ENCODE data around the gene TSACC. TPM values are rescaled to one million over a fixed set of nuclear protein-coding genes. Genes with fewer than 3 reads are reported as not detected.
A peak's percentile ranks its signal among the peaks of the same experiment; 100 is the strongest.

TSACC gene
- total RNA-seq, 1 donor from 2014 or later, result not detected

DNA sequence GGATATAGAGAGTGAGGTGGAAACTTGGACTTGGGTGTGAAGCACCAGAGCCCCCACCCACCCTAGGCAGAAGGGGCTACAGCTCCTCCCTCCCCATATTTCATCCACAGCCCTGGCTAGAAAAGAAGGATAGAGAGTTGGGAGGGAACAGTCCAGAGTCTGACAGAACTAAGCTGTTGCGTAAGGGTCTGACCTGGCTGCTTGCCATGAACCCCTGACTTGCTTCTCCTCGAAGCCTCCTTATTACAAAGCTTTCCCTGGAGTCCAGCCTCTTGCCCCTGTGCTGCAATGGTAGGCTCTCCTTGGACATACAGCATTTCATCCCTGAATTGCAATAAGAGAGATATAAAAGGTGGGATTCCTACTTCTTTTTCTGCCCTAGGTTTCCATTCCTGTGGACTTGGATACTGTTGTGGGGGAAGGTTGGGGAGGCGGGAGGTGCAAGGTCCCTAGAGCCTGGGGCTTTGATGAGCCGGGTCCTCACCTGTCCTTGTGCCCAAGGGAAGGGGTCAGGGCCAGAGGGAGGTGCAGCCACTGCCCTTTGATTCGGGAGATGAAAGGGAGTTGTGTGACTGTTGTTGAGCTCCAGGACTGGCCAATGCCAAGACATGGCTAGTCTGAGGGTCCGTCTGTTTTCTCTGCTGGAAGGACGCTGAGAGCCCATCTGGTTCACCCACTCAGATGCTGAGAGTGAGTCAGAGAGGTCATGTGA lies 33.4 kb downstream of the TSACC start:
- H3K9me3 Mint-ChIP-seq, result no peaks in the 10 kb centered on the region

DNA sequence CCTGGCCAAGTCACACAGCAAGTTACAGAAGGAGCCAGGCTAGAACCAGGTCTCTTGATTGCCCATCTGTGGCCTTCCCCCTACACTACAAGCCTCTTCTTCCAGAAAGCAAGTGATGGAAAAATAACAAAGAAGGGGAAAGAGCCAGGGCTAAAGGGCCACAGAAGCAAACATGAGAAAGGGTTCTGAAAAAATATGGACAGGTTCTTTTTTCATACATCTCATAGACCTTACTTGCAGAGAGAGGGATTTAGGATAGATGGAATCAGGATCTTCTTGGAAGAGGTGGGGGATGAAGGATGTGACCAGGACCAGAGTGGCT lies 33.9 kb downstream of the TSACC start:
- no peak for DNase-seq (ENCODE audit: low spot score)
- Mint-ChIP-seq H3K27me3 (ENCODE audit: insufficient read depth) (peaks cover 57% of the 10 kb centered on the region), H3K4me3 (no peak overlapping the region), H3K27ac (no peak overlapping the region), H3K36me3 (ENCODE audit: low read depth) (no peaks in the 10 kb centered on the region), H3K4me1 (ENCODE audit: low read depth) (no peaks in the 10 kb centered on the region), H3K9me3 (no peaks in the 10 kb centered on the region)
- intact Hi-C loops (cut with micrococcal nuclease), result no loop called here

More for the DNA sequence above, 33.4 kb downstream of the TSACC start:
- H3K27me3 Mint-ChIP-seq (ENCODE audit: insufficient read depth), result peaks cover 57% of the 10 kb centered on the region
- H3K4me3 Mint-ChIP-seq, result no peak overlapping the region
- no peaks in the 10 kb centered on the region for H3K4me1 Mint-ChIP-seq (ENCODE audit: low read depth)
- intact Hi-C loops (cut with micrococcal nuclease), result no loop called here
- no peak for DNase-seq (ENCODE audit: low spot score)
- no peaks in the 10 kb centered on the region for H3K36me3 Mint-ChIP-seq (ENCODE audit: low read depth)
- no peak overlapping the region for H3K27ac Mint-ChIP-seq

DNA sequence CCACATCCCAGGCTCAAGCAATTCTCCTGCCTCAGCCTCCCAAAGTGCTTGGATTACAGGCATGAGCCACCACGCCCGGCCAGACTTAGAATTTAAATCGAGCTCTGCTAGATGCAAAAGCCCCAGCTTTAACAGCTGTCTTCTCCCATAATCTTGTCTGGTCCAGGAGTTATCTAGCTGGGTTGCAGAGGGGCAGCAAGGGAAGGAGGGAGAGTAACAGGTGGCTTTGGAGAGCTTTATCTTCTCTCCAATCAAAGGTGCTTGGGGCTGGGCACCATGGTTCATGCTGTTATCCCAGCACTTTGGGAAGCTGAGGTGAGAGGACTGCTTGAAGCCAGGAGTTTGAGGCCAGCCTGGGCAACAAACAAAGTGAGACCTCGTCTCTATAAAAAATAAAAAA lies 34.5 kb downstream of the TSACC start:
- Mint-ChIP-seq H3K9me3 (no peaks in the 10 kb centered on the region), H3K27ac (no peak overlapping the region), H3K36me3 (ENCODE audit: low read depth) (no peaks in the 10 kb centered on the region), H3K4me1 (ENCODE audit: low read depth) (no peaks in the 10 kb centered on the region), H3K4me3 (no peak overlapping the region), H3K27me3 (ENCODE audit: insufficient read depth) (peaks cover 54% of the 10 kb centered on the region)
- DNase-seq (ENCODE audit: low spot score), result no peak
- intact Hi-C loops (cut with micrococcal nuclease), result no loop called here

DNA sequence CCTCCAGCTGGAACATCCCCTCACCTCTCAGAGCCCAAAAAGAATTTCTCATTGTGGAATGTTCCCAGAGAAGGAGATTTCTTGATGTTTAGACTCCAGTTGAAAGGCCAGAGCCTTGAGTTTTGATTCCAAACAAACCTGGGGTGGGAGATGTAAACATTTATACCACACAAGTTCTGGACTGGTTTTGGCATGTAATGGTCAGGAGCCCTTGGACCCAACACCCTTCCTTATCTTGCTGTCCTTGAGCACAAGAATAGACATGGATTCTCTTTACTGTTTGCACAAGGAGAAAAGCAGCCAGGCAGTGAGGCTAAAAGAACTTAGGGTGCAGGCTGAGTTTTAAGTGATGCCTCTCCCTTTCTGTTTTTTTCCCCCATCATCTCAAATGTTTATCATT lies 35.2 kb downstream of the TSACC start:
- Mint-ChIP-seq H3K27me3 (ENCODE audit: insufficient read depth) (peaks cover 49% of the 10 kb centered on the region), H3K27ac (no peak overlapping the region), H3K4me3 (no peak overlapping the region), H3K9me3 (no peaks in the 10 kb centered on the region), H3K36me3 (ENCODE audit: low read depth) (no peaks in the 10 kb centered on the region), H3K4me1 (ENCODE audit: low read depth) (no peaks in the 10 kb centered on the region)
- intact Hi-C loops (cut with micrococcal nuclease), result no loop called here
- no peak for DNase-seq (ENCODE audit: low spot score)

DNA sequence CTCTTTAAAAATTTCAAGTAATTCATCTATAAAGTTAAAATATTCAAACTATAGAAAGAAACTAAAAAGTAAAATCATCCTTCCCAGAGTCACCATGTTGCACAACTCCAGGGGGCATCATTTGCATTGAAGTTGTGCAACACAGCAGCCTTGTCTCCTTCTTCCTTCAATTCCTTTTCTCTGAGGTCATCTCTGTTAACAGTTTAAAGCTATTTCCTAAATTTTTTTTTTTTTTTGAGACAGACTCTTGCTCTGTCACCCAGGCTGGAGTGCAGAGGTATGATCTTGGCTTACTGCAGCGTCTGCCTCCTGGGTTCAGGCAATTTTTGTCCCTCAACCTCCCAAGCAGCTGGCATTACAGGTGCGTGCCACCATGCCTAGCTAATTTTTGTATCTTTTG lies 37.8 kb downstream of the TSACC start:
- DNase-seq (ENCODE audit: low spot score), result no peak
- H3K36me3 Mint-ChIP-seq (ENCODE audit: low read depth), result no peaks in the 10 kb centered on the region
- no peak overlapping the region for H3K27ac Mint-ChIP-seq
- no peak overlapping the region for H3K4me3 Mint-ChIP-seq
- no peaks in the 10 kb centered on the region for H3K4me1 Mint-ChIP-seq (ENCODE audit: low read depth)
- peaks cover 34% of the 10 kb centered on the region for H3K27me3 Mint-ChIP-seq (ENCODE audit: insufficient read depth)
- no peaks in the 10 kb centered on the region for H3K9me3 Mint-ChIP-seq
- intact Hi-C loops (cut with micrococcal nuclease), result no loop called here

DNA sequence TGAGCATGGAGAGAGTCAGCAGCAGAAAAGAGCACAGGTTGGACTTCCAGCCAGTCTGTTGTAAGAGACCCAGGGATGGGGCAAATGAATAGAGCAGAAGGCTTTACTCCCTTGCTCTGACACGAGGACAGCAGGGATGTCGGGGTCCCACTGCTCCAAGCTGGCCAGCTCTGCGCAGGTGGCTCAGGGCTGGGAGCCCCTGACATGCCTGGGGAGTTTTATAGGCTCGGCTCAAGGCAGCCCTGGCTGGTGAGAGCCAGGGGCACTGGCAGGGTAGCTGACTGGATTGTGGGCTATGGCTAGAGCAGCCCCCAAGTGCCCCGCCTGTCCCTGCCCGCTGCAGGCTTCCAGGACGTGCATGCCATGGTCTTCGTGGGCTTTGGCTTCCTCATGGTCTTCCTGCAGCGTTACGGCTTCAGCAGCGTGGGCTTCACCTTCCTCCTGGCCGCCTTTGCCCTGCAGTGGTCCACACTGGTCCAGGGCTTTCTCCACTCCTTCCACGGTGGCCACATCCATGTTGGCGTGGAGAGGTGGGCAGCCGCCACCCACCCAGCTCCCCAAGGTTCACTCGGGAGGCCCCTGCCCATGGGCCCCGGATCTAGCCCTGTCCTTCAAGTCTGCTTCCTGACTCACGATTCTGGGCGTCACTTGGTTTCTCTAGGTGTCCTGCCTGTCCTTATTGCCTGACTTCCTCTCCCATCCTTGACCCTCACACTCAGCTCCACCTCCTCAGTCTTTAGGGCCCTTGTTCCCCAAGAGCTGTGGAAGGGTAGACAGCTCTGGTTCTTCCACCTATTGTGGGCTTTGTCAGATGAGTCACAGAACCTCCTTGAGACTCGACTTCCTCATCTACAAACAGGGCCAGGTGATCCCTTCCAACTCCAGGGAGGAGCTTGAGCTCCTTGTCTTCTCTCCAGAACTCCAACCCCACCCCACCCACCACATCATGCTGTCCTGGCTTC lies 38.9 kb downstream of the TSACC start:
- DNase-seq (ENCODE audit: low spot score), result no peak
- Mint-ChIP-seq H3K4me1 (ENCODE audit: low read depth) (no peaks in the 10 kb centered on the region), H3K27me3 (ENCODE audit: insufficient read depth) (peaks cover 26% of the 10 kb centered on the region), H3K9me3 (no peaks in the 10 kb centered on the region), H3K36me3 (ENCODE audit: low read depth) (no peaks in the 10 kb centered on the region), H3K27ac (no peak overlapping the region), H3K4me3 (no peak overlapping the region)
- intact Hi-C loops (cut with micrococcal nuclease), result no loop called here

GRCh38 chr1:156378557-156378956 lies 40.2 kb downstream of the TSACC start:
- Mint-ChIP-seq H3K27ac (no peak overlapping the region), H3K27me3 (ENCODE audit: insufficient read depth) (peaks cover 16% of the 10 kb centered on the region), H3K4me1 (ENCODE audit: low read depth) (no peaks in the 10 kb centered on the region), H3K4me3 (no peak overlapping the region), H3K9me3 (no peaks in the 10 kb centered on the region), H3K36me3 (ENCODE audit: low read depth) (no peaks in the 10 kb centered on the region)
- no peak for DNase-seq (ENCODE audit: low spot score)
- intact Hi-C loops (cut with micrococcal nuclease), result no loop called here

GRCh38 chr1:156379420-156380165 lies 41.3 kb downstream of the TSACC start:
- no peak overlapping the region for H3K27ac Mint-ChIP-seq
- no peak for DNase-seq (ENCODE audit: low spot score)
- no peak overlapping the region for H3K4me3 Mint-ChIP-seq
- no peaks in the 10 kb centered on the region for H3K4me1 Mint-ChIP-seq (ENCODE audit: low read depth)
- H3K27me3 Mint-ChIP-seq (ENCODE audit: insufficient read depth), result peaks cover 10% of the 10 kb centered on the region
- H3K9me3 Mint-ChIP-seq, result no peaks in the 10 kb centered on the region
- intact Hi-C loops (cut with micrococcal nuclease), result no loop called here
- no peaks in the 10 kb centered on the region for H3K36me3 Mint-ChIP-seq (ENCODE audit: low read depth)

GRCh38 chr1:156382561-156382960 lies 44.2 kb downstream of the TSACC start:
- H3K36me3 Mint-ChIP-seq (ENCODE audit: low read depth), result no peaks in the 10 kb centered on the region
- H3K27ac Mint-ChIP-seq, result no peak overlapping the region
- intact Hi-C loops (cut with micrococcal nuclease), result no loop called here

GRCh38 chr1:156383023-156383422 lies 44.7 kb downstream of the TSACC start:
- Mint-ChIP-seq H3K4me1 (ENCODE audit: low read depth) (peaks cover 5% of the 10 kb centered on the region), H3K27ac (no peak overlapping the region), H3K27me3 (ENCODE audit: insufficient read depth) (peaks cover 17% of the 10 kb centered on the region), H3K36me3 (ENCODE audit: low read depth) (no peaks in the 10 kb centered on the region), H3K9me3 (no peaks in the 10 kb centered on the region), H3K4me3 (no peak overlapping the region)
- intact Hi-C loops (cut with micrococcal nuclease), result no loop called here
- DNase-seq (ENCODE audit: low spot score), result peak; percentile 39

More at GRCh38 chr1:156382561-156382960, 44.2 kb downstream of the TSACC start:
- DNase-seq (ENCODE audit: low spot score), result no peak
- H3K9me3 Mint-ChIP-seq, result no peaks in the 10 kb centered on the region
- no peak overlapping the region for H3K4me3 Mint-ChIP-seq
- H3K27me3 Mint-ChIP-seq (ENCODE audit: insufficient read depth), result peaks cover 13% of the 10 kb centered on the region
- peaks cover 5% of the 10 kb centered on the region for H3K4me1 Mint-ChIP-seq (ENCODE audit: low read depth)

- DNase-seq (ENCODE audit: low spot score), result no peak
- Mint-ChIP-seq H3K36me3 (ENCODE audit: low read depth) (no peaks in the 10 kb centered on the region), H3K27me3 (ENCODE audit: insufficient read depth) (peaks cover 23% of the 10 kb centered on the region), H3K4me1 (ENCODE audit: low read depth) (peaks cover 5% of the 10 kb centered on the region), H3K9me3 (no peaks in the 10 kb centered on the region), H3K27ac (no peak overlapping the region), H3K4me3 (no peak overlapping the region)
- intact Hi-C loops (cut with micrococcal nuclease), result no loop called here
Measured at GRCh38 chr1:156384007-156384406, 45.7 kb downstream of the TSACC start.

DNA sequence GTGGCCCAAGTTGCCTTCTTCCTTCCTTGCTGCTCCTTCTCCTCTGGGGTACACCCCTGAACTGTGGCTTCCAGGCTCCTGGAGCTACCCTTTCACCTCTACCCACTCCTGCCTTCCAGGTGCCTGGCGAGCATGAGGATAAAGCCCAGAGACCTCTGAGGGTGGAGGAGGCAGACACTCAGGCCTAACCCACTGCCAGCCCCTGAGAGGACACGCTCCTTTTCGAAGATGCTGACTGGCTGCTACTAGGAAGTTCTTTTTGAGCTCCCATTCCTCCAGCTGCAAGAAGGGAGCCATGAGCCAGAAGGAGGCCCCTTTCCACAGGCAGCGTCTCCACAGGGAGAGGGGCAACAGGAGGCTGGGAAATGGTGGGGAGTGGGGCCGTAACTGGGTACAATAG lies 46.3 kb downstream of the TSACC start:
- Mint-ChIP-seq H3K9me3 (no peaks in the 10 kb centered on the region), H3K27ac (no peak overlapping the region), H3K27me3 (ENCODE audit: insufficient read depth) (peaks cover 30% of the 10 kb centered on the region), H3K4me1 (ENCODE audit: low read depth) (peaks cover 5% of the 10 kb centered on the region), H3K36me3 (ENCODE audit: low read depth) (no peaks in the 10 kb centered on the region), H3K4me3 (no peak overlapping the region)
- DNase-seq (ENCODE audit: low spot score), result no peak
- intact Hi-C loops (cut with micrococcal nuclease), result loop anchor here (1.0 kb wide), 2 partner anchors 61 to 225 kb away; no protein-coding TSS in a partner anchor
